OCI-LY7 (cell line): ENCODE measurements around the gene CHGA. TPM values are rescaled to one million over a fixed set of nuclear protein-coding genes. Genes with fewer than 3 reads are reported as not detected.

ENCODE experiments used
- BruUV-seq: library from RNA; stranded (reverse); fragments of 400-500 nt; replicated peaks from 2 replicates; lab custom pipeline; 2021; lab: Mats Ljungman, UMichigan
- CTCF ChIA-PET: fragments of 300-600 bp; sonication (Branson Sonifier 250); formaldehyde crosslinking; loops from one replicate; lab custom pipeline; 2022; ENCODE audit warnings: antibody characterized with exemption; ENCODE audit not compliant: unreplicated experiment; lab: Charles Lee
- POLR2A ChIA-PET: fragments of 300-600 bp; sonication (Branson Sonifier 250); formaldehyde crosslinking; loops from one replicate; lab custom pipeline; 2022; ENCODE audit warnings: antibody characterized with exemption; lab: Charles Lee
- DNase-seq: peaks from one replicate; pipeline ENCODE4 v3.0.0-alpha.2; 2015; ENCODE audit warnings: low spot score
- H2AFZ ChIP-seq: fragments of 200-600 bp; sonication (generic), shearing (Covaris generic); 2 replicates; pipeline ENCODE4 v1.6.1; 2014; ENCODE audit warnings: mild to moderate bottlenecking, antibody characterized with exemption, low read length, moderate library complexity
- H3K27ac ChIP-seq: fragments of 200-600 bp; sonication (generic); 2 replicates; pipeline ENCODE4 v1.5.1; 2014; ENCODE audit warnings: mixed run types, low read depth, mild to moderate bottlenecking, moderate library complexity, low read length, inconsistent platforms; ENCODE audit not compliant: poor library complexity, severe bottlenecking
- H3K36me3 ChIP-seq: fragments of 200-600 bp; sonication (generic); 2 replicates; pipeline ENCODE4 v1.6.1; 2014; ENCODE audit warnings: mild to moderate bottlenecking, antibody characterized with exemption, low read length, moderate library complexity, mixed read lengths; ENCODE audit not compliant: insufficient read depth
- H3K4me1 ChIP-seq: fragments of 200-600 bp; sonication (generic); 2 replicates; pipeline ENCODE4 v1.5.1; 2014; ENCODE audit warnings: mild to moderate bottlenecking, low read length; ENCODE audit not compliant: insufficient read depth, poor library complexity, severe bottlenecking
- H3K4me2 ChIP-seq: fragments of 200-600 bp; sonication (generic); 2 replicates; pipeline ENCODE4 v1.6.1; 2014; ENCODE audit warnings: mild to moderate bottlenecking, low read length
- H3K4me3 ChIP-seq: fragments of 200-600 bp; sonication (generic); 2 replicates; pipeline ENCODE4 v1.5.1; 2014; ENCODE audit warnings: mild to moderate bottlenecking, low read depth, low read length; ENCODE audit not compliant: poor library complexity, severe bottlenecking
- H3K79me2 ChIP-seq: fragments of 200-600 bp; sonication (generic); 2 replicates; pipeline ENCODE4 v1.6.1; 2016; ENCODE audit warnings: low read depth, mild to moderate bottlenecking, low read length, moderate library complexity, mixed read lengths; ENCODE audit not compliant: insufficient read depth
- H3K9me2 ChIP-seq: fragments of 200-600 bp; sonication (generic); 2 replicates; pipeline ENCODE4 v1.6.1; 2016; ENCODE audit warnings: mild to moderate bottlenecking, low read length, mixed read lengths; ENCODE audit not compliant: insufficient read depth
- H3K9me3 ChIP-seq: fragments of 200-600 bp; sonication (generic); 2 replicates; pipeline ENCODE4 v1.6.1; 2014; ENCODE audit warnings: mild to moderate bottlenecking, mixed run types, low read length, mixed read lengths
- H4K20me1 ChIP-seq: fragments of 200-600 bp; sonication (generic); 2 replicates; pipeline ENCODE4 v1.6.1; 2014; ENCODE audit warnings: mild to moderate bottlenecking, antibody characterized with exemption, low read length, moderate library complexity, mixed read lengths; ENCODE audit not compliant: insufficient read depth
- CTCF ChIP-seq: fragments of 200-600 bp; sonication (generic); conservative IDR thresholded peaks from 2 replicates; pipeline ENCODE4 v1.5.1; 2014; ENCODE audit warnings: mild to moderate bottlenecking, antibody characterized with exemption, low read length, moderate library complexity, mixed read lengths
- EZH2phosphoT487 ChIP-seq: fragments of 200-600 bp; sonication (generic); IDR thresholded peaks from 2 replicates; pipeline ENCODE4 v1.6.1; 2018; ENCODE audit warnings: low read depth, borderline replicate concordance, mild to moderate bottlenecking, mixed run types, antibody characterized with exemption, low read length, moderate library complexity, mixed read lengths
- intact Hi-C: fragments of 100-400 bp; cut with micrococcal nuclease; formaldehyde crosslinking; loops from one replicate; pipeline ENCODE4 v1.10.0; 2022; ENCODE audit not compliant: unreplicated experiment
- total RNA-seq, 2 experiments: library from RNA; depleted of rRNA in 1 of 2; stranded (reverse); fragments of >200 nt in 1 of 2; shearing (Covaris generic) in 1 of 2; gene quantifications; 2 replicates each; pipeline ENCODE4 v1.2.3, GENCODE V29; 2014 to 2022

The CHGA gene
- total RNA-seq, 2 experiments from 2014 or later: 0.57 TPM; not detected in 1

- ChIA-PET POLR2A (no interaction called here), CTCF (no interaction called here)
- Histone ChIP-seq H3K4me2 (no peak overlapping the region), H2AFZ (no peak overlapping the region), H3K9me2 (no peaks in the 10 kb centered on the region), H3K9me3 (no peaks in the 10 kb centered on the region), H3K27ac (no peak overlapping the region), H3K4me1 (no peaks in the 10 kb centered on the region), H3K4me3 (no peak overlapping the region), H3K79me2 (no peaks in the 10 kb centered on the region), H3K36me3 (no peaks in the 10 kb centered on the region), H4K20me1 (no peaks in the 10 kb centered on the region)
- no TSS peak for BruUV-seq
- TF ChIP-seq CTCF (no peak), EZH2phosphoT487 (no peak)
- no peak for DNase-seq
- intact Hi-C loops: no loop called here
Observed at GRCh38 chr14:92884410-92884809, 38.5 kb upstream of the CHGA start.

GRCh38 chr14:92885279-92886061 lies 37.5 kb upstream of the CHGA start:
- no peak for DNase-seq
- Histone ChIP-seq H3K4me3 (no peak overlapping the region), H3K4me2 (no peak overlapping the region), H3K36me3 (no peaks in the 10 kb centered on the region), H2AFZ (no peak overlapping the region), H3K9me2 (no peaks in the 10 kb centered on the region), H4K20me1 (no peaks in the 10 kb centered on the region), H3K27ac (no peak overlapping the region), H3K9me3 (no peaks in the 10 kb centered on the region), H3K79me2 (no peaks in the 10 kb centered on the region), H3K4me1 (no peaks in the 10 kb centered on the region)
- intact Hi-C loops: no loop called here
- no TSS peak for BruUV-seq
- ChIA-PET CTCF (no interaction called here), POLR2A (no interaction called here)
- TF ChIP-seq EZH2phosphoT487 (no peak), CTCF (no peak)

- DNase-seq: no peak
- intact Hi-C loops: no loop called here
- ChIA-PET POLR2A (no interaction called here), CTCF (no interaction called here)
- Histone ChIP-seq H3K79me2 (no peaks in the 10 kb centered on the region), H4K20me1 (no peaks in the 10 kb centered on the region), H3K27ac (no peak overlapping the region), H3K36me3 (no peaks in the 10 kb centered on the region), H3K9me3 (no peaks in the 10 kb centered on the region), H3K4me1 (no peaks in the 10 kb centered on the region), H3K4me2 (no peak overlapping the region), H3K9me2 (no peaks in the 10 kb centered on the region), H2AFZ (no peak overlapping the region), H3K4me3 (no peak overlapping the region)
- BruUV-seq: no TSS peak
- no peak for TF ChIP-seq EZH2phosphoT487
- no peak for TF ChIP-seq CTCF
Observed at GRCh38 chr14:92886337-92886736, 36.6 kb upstream of the CHGA start.
